Aorta (tissue), 5 donors: ENCODE results near the gene TNFSF9. TPM values are rescaled to one million over a fixed set of nuclear protein-coding genes. Genes with fewer than 3 reads are reported as not detected.
"Not testable (repeated sequence)": the region's sequence is repeated elsewhere in the genome, so short reads cannot be mapped to it uniquely, and the experiment has no call there.

Experiments used
- ATAC-seq: fragments of 200-7000 bp; cut with Tn5 transposase; one replicate; pipeline ENCODE4 v1.9.1; 2022; ENCODE audit warnings: moderate library complexity; ENCODE audit not compliant: low FRiP score
- DNase-seq, 2 donors: peaks; one replicate each; pipeline ENCODE4 v3.0.0-alpha.2; 2020
- H3K27ac ChIP-seq, 2 donors: one replicate each; pipeline ENCODE4 v1.5.1; 2013; ENCODE audit warnings: low read length in 2 of 2, mild to moderate bottlenecking in 2 of 2, moderate library complexity in 2 of 2, control low read depth in 1 of 2, inconsistent platforms in 1 of 2, low read depth in 1 of 2
- H3K27me3 ChIP-seq, 2 donors: one replicate each; pipeline ENCODE4 v1.6.1; 2013; ENCODE audit warnings: control low read depth in 1 of 2, low read length in 1 of 2, mild to moderate bottlenecking in 1 of 2, moderate library complexity in 1 of 2; ENCODE audit not compliant: insufficient read depth in 2 of 2, control insufficient read depth in 1 of 2
- H3K36me3 ChIP-seq, 2 donors: one replicate each; pipeline ENCODE4 v1.6.1; 2013; ENCODE audit warnings: control low read depth in 1 of 2, low read length in 1 of 2, mild to moderate bottlenecking in 1 of 2; ENCODE audit not compliant: insufficient read depth in 2 of 2, control insufficient read depth in 1 of 2
- H3K4me1 ChIP-seq, 2 donors: one replicate each; pipeline ENCODE4 v1.6.1; 2013; ENCODE audit warnings: low read length in 2 of 2, control low read depth in 1 of 2, mild to moderate bottlenecking in 1 of 2, moderate library complexity in 1 of 2; ENCODE audit not compliant: insufficient read depth in 2 of 2, control insufficient read depth in 1 of 2
- H3K4me3 ChIP-seq, 2 donors: one replicate each; pipeline ENCODE4 v1.5.1; 2013; ENCODE audit warnings: low read length in 2 of 2, control low read depth in 1 of 2, mild to moderate bottlenecking in 1 of 2
- H3K9me3 ChIP-seq: one replicate; pipeline ENCODE4 v1.6.1; 2013; ENCODE audit warnings: mild to moderate bottlenecking, low read length; ENCODE audit not compliant: control insufficient read depth
- WGBS, 2 donors: extraction: QIAGEN DNeasy Blood & Tissue Kit; methylation state at CpG; one replicate each; pipeline ENCODE4 v1.1.7; 2013; 5-methylcytosine and 5-hydroxymethylcytosine counted together
- intact Hi-C, 2 donors: fragments of 100-400 bp; cut with DNase I; formaldehyde crosslinking; loops; one replicate each; pipeline versions ENCODE4 v1.14.2 to v1.15.0; 2022
- polyA plus RNA-seq, 2 donors: library from polyadenylated mRNA; stranded (reverse); fragments of 200-250 nt; gene quantifications; one replicate each; pipeline ENCODE4 v1.2.3, GENCODE V29; 2013
- total RNA-seq, 2 donors: library from RNA; stranded (reverse); fragmentation: NEBNext Ultra II Directional; extraction: Animal tissue kit (Norgen Biotek cat#: 25700); gene quantifications; one replicate each; pipeline ENCODE4 v1.2.1, GENCODE V29; 2021
- donor health status: healthy with polysubstance abuse.
- donor health status: Bipolar disorder and iron deficiency.
- donor health status: DM: no; HTN: no; CAD: no.
- donor health status: DM: no; HTN: no; CAD: no.
- donor health status: DM: yes; HTN: yes; CAD: no.

Gene TNFSF9
- total and polyA plus RNA-seq, 4 donors: 1.2 to 1.6 TPM; not detected in 2

GRCh38 chr19:6556043-6556449 is 25.2 kb downstream of the TNFSF9 start:
- Histone ChIP-seq H3K27ac (no peak overlapping the region), H3K4me1 (no peaks in the 10 kb centered on the region), H3K9me3 (no peaks in the 10 kb centered on the region), H3K36me3 (no peaks in the 10 kb centered on the region), H3K27me3 (no peaks in the 10 kb centered on the region), H3K4me3 (no peak overlapping the region)
- DNase-seq (no peak), ATAC-seq (no peak)
- WGBS, 2 donors: 87 to 91% methylated on average over 2 of the region's 2 CpGs
- intact Hi-C loops: no loop called here

DNA sequence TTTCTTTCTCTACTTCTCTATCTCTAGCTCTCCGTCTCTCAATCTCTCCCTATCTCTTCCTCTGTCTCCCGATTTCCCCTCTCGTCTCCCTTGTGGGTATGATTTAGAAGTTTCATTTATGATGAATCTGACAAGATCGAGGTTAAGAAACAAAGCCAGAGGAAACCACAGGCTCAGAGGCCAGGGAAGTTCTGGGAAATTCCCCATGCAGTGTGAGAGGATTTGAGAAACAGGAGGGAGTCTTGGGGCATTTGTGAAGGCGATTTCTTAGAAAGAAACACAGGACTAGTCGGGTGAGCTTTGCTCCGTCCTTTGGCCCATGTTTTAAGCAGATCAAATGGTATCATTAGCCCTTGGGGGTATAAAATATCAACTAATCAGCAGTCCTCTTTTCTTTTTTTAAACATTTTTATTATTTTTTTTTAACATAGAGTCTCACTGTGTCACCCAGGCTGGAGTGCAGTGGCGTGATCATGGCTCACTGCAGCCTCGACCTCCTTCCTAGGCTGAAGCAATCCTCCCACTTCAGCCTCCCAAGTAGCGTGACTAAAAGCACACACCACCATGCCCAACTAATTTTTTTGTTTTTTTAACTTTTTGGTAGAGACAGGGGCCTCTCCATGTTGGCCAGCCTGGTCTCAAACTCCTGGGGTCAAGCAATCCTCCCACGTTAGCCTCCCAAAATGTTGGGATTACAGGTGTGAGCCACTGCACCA is 25.8 kb downstream of the TNFSF9 start:
- Histone ChIP-seq H3K27me3 (no peaks in the 10 kb centered on the region), H3K9me3 (no peaks in the 10 kb centered on the region), H3K27ac (no peak overlapping the region), H3K4me3 (no peak overlapping the region), H3K4me1 (no peaks in the 10 kb centered on the region), H3K36me3 (no peaks in the 10 kb centered on the region)
- DNase-seq (no peak), ATAC-seq (no peak)
- intact Hi-C loops: no loop called here
- 62 to 66% methylated on average over 11 of the region's 11 CpGs for WGBS, 2 donors

- H3K4me3 ChIP-seq, DNase-seq, H3K36me3 ChIP-seq, H3K4me1 ChIP-seq, H3K27ac ChIP-seq, ATAC-seq, H3K9me3 ChIP-seq, intact Hi-C loops, H3K27me3 ChIP-seq: not testable (repeated sequence)
- 48 to 73% methylated on average over 1 of the region's 1 CpG for WGBS, 2 donors
These were observed 31.6 kb downstream of the TNFSF9 start for GRCh38 chr19:6562437-6562836.

DNA sequence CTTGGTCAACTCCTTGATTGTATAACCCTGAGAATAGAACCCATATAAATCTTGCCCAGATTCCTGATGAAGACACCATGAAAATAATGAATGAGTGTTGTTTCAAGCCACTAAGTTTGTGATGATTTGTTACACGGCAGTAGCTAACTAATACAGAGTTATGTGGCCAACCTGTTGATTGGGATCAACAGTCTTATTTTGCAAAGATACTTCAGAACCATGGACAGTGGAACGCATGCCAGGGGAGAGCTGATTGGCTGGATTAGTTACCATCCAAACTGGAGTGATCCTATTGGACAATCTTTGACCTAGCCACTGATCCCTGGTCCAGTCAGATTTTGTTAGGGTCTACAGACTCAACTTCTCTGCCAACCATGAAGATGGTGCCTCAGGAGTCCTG is 33.6 kb downstream of the TNFSF9 start:
- H3K27ac ChIP-seq: no peak overlapping the region
- peaks cover 7% of the 10 kb centered on the region for H3K9me3 ChIP-seq
- H3K4me3 ChIP-seq: no peak overlapping the region
- DNase-seq (no peak), ATAC-seq (no peak)
- no peaks in the 10 kb centered on the region for H3K27me3 ChIP-seq
- H3K4me1 ChIP-seq: no peaks in the 10 kb centered on the region
- 69 to 72% methylated on average over 2 of the region's 2 CpGs for WGBS, 2 donors
- intact Hi-C loops: no loop called here
- no peaks in the 10 kb centered on the region for H3K36me3 ChIP-seq

DNA sequence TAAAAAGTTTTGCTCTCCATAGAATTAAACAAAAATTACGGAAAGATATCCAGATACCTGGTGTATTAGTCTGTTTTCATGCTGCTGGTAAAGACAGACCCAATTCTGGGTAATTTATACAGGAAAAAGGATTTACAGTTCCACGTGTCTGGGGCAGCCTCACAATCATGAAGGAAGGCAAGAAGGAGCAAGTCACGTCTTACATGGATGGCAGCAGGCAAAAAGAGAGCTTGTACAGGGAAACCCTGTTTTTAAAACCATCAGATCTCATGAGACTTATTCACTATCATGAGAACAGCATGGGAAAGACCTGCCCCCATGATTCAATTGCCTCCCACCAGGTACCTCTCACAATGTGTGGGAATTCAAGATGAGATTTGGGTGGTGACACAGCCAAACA is 35.9 kb downstream of the TNFSF9 start:
- intact Hi-C loops, H3K27ac ChIP-seq, ATAC-seq, H3K4me1 ChIP-seq, H3K27me3 ChIP-seq, H3K36me3 ChIP-seq, H3K9me3 ChIP-seq, DNase-seq, H3K4me3 ChIP-seq: not testable (repeated sequence)
- WGBS, 2 donors: 63 to 67% methylated on average over 3 of the region's 3 CpGs

DNA sequence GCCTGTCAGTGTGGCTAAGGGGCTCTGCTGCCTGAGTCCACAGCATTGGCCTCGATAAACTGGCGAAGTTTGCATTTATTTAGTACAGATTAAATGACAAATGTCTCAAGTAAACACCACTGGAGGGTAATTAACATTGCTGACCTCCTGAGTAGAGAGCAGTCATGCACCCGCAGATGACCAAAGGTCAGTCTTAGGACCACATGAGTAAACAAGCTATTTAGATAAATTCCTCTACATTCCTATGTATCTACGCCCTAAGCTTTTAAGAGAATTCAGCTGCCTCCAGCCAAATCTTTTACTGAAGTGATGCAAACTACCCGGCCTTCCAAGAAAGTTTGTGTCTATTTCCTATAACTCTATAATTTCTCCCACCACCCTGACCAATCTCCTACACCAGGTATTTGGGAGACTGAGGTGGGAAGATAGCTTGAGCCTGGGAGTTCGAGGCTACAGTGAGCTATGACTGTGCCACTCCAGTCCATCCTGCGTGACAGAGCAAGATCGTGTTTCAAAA is 37.2 kb downstream of the TNFSF9 start:
- Histone ChIP-seq H3K36me3 (no peaks in the 10 kb centered on the region), H3K4me1 (no peaks in the 10 kb centered on the region), H3K27me3 (no peaks in the 10 kb centered on the region), H3K4me3 (no peak overlapping the region), H3K9me3 (peaks cover 7% of the 10 kb centered on the region), H3K27ac (no peak overlapping the region)
- 53 to 61% methylated on average over 8 of the region's 8 CpGs for WGBS, 2 donors
- intact Hi-C loops: no loop called here
- DNase-seq (no peak), ATAC-seq (no peak)

GRCh38 chr19:6568816-6569215 is 38.0 kb downstream of the TNFSF9 start:
- Histone ChIP-seq H3K9me3 (peaks cover 5% of the 10 kb centered on the region), H3K36me3 (no peaks in the 10 kb centered on the region), H3K4me1 (no peaks in the 10 kb centered on the region), H3K27ac (no peak overlapping the region), H3K27me3 (no peaks in the 10 kb centered on the region), H3K4me3 (no peak overlapping the region)
- no peak for DNase-seq
- WGBS, 2 donors: 59 to 63% methylated on average over 3 of the region's 3 CpGs
- ATAC-seq: no peak
- intact Hi-C loops: no loop called here

DNA sequence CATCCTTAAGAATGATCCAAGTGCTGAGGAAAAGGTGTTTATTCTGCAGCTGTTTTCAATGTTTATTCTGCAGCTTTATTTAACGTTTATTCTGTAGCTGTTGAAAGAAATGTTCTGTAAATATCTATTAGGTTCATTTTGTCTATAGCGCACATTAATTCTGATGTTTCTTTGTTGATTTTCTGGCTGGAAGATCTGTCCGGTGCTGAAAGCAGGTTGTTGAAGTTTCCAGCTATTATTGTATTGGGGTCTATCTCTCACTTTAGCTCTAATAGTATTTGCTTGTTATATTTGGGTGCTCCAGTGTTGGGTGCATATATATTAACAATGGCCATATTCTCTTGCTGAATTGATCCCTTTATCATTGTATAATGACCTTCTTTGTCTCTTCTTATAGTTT is 39.9 kb downstream of the TNFSF9 start:
- Histone ChIP-seq H3K4me1 (no peaks in the 10 kb centered on the region), H3K36me3 (no peaks in the 10 kb centered on the region), H3K9me3 (no peaks in the 10 kb centered on the region), H3K27me3 (no peaks in the 10 kb centered on the region), H3K4me3 (no peak overlapping the region), H3K27ac (no peak overlapping the region)
- DNase-seq (no peak), ATAC-seq (no peak)
- intact Hi-C loops: no loop called here
- 50 to 77% methylated on average over 3 of the region's 3 CpGs for WGBS, 2 donors

DNA sequence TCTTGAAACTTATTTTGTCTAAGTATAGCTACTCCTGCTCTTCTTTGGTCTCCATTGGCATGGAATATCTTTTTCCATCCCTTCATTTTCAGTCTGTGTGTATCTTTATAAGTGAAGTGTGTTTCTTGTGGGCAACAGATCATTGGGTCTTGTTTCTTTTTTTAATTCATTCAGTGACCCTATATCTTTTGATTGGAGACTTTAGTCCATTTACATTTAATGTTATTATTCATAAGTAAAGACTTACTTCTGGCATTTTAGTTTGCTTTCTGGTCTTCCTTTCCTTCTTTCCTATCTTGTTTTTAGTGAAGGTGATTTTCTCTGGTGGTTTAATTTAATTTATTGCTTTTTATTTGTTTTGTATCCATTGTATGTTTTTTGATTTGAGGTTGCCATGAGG is 40.3 kb downstream of the TNFSF9 start:
- Histone ChIP-seq H3K27me3 (no peaks in the 10 kb centered on the region), H3K4me1 (no peaks in the 10 kb centered on the region), H3K4me3 (no peak overlapping the region), H3K36me3 (no peaks in the 10 kb centered on the region), H3K9me3 (no peaks in the 10 kb centered on the region), H3K27ac (no peak overlapping the region)
- DNase-seq: no peak
- intact Hi-C loops: no loop called here
- no peak for ATAC-seq
